ENCODE measurements around the gene RPS24. TPM values are rescaled to one million over a fixed set of nuclear protein-coding genes. Genes with fewer than 3 reads are reported as not detected.

RPS24 gene
- total and polyA plus RNA-seq, 9 of the 15 experiments (the other 6 are each of a cell fraction or from before 2014, with no cell fraction given): 1,947 to 7,307 (median 5,944) TPM

GRCh38 chr10:78081292-78081691, 47.6 kb downstream of the RPS24 start:
- Histone ChIP-seq H3K79me2 (ENCODE audit: control insufficient read depth, insufficient read depth, low read length) (no peaks in the 10 kb centered on the region), H3K27me3 (ENCODE audit: control insufficient read depth in 2 of 2, insufficient read depth in 2 of 2, low read length in 2 of 2) (peaks cover 14 to 45% of the 10 kb centered on the region in 2 experiments), H3K9me3 (replicated peaks; ENCODE audit: control insufficient read depth, insufficient read depth, low read depth, low read length) (no peaks in the 10 kb centered on the region), H3K4me2 (ENCODE audit: insufficient read depth, low read length) (no peak overlapping the region), H3K4me3 (no peak overlapping the region), H4K20me1 (replicated peaks; ENCODE audit: control insufficient read depth, insufficient read depth, low read length) (no peaks in the 10 kb centered on the region), H2AFZ (ENCODE audit: low read depth, low read length) (no peak overlapping the region), H3K4me1 (replicated peaks in 1 of 2; ENCODE audit: control insufficient read depth in 2 of 2, insufficient read depth in 2 of 2, low read length in 2 of 2) (no peaks in the 10 kb centered on the region), H3K36me3 (ENCODE audit: control insufficient read depth, insufficient read depth, low read length) (no peaks in the 10 kb centered on the region), H3K9me1 (ENCODE audit: control insufficient read depth, insufficient read depth, low read length) (no peaks in the 10 kb centered on the region), H3K27ac (ENCODE audit: extremely low read depth, low read depth, low read length) (no peak overlapping the region), H3K9ac (ENCODE audit: insufficient read depth in 1 of 2, low read depth in 2 of 2, low read length in 2 of 2) (no peak overlapping the region)
- CTCF ChIA-PET (ENCODE audit: low intra/inter-chr PET ratio): no interaction called here
- POLR2A ChIA-PET: no interaction called here
- intact Hi-C loops (cut with micrococcal nuclease) (no loop called here), in situ Hi-C loops (cut with MboI) (no loop called here)
- no peak for TF ChIP-seq CREB3 (tag; conservative IDR thresholded peaks at IDR 0.05; ENCODE audit: low read depth)
- TF ChIP-seq AFF1 (IDR thresholded peaks at IDR 0.05; ENCODE audit: low read depth in 1 of 2, partially characterized antibody in 2 of 2): no peak
- TF ChIP-seq FOXM1 (IDR thresholded peaks at IDR 0.05; ENCODE audit: low read depth): no peak
- TF ChIP-seq FOXM1 (CRISPR knock-in tag; IDR thresholded peaks at IDR 0.05; ENCODE audit: low read depth): no peak
- no peak for TF ChIP-seq ZBTB2 (IDR thresholded peaks at IDR 0.05)
- no peak for TF ChIP-seq RFX1 (IDR thresholded peaks at IDR 0.05)
- TF ChIP-seq MYNN (IDR thresholded peaks at IDR 0.05): no peak
- TF ChIP-seq MYNN (CRISPR knock-in tag; IDR thresholded peaks at IDR 0.05): no peak
- TF ChIP-seq STAT6 (CRISPR knock-in tag; IDR thresholded peaks at IDR 0.05): no peak
- TF ChIP-seq MAX (CRISPR knock-in tag; IDR thresholded peaks at IDR 0.05): no peak
- DNase-seq (ENCODE audit: extremely low read depth in 1 of 4, low spot score in 3 of 4) (no peak), ATAC-seq (no peak), FAIRE-seq (no peak)
- 0% methylated on average over 3 of the region's 3 CpGs for WGBS (ENCODE audit: insufficient coverage, low coverage, missing lambda C conversion rate)
- BruUV-seq (replicated peaks): no TSS peak

Data from K562 (cell line).